DOHH2 (cell line): ENCODE measurements around the gene CPM.

Experiments
- H3F3A ChIP-seq: fragments of 200-600 bp; sonication (generic), shearing (Covaris generic); 2 replicates; pipeline ENCODE4 v1.6.0; 2016; ENCODE audit warnings: antibody characterized with exemption, mild to moderate bottlenecking; ENCODE audit not compliant: control insufficient read depth, insufficient read depth
- H3K27ac ChIP-seq: fragments of 200-600 bp; sonication (generic); 2 replicates; pipeline ENCODE4 v1.5.1; 2014; ENCODE audit warnings: low read depth, mild to moderate bottlenecking, low read length, moderate library complexity
- H3K27me3 ChIP-seq: fragments of 200-600 bp; sonication (generic); 2 replicates; pipeline ENCODE4 v1.6.1; 2014; ENCODE audit warnings: mild to moderate bottlenecking, low read length, mixed read lengths; ENCODE audit not compliant: control insufficient read depth
- H3K36me3 ChIP-seq: fragments of 200-600 bp; sonication (generic); 2 replicates; pipeline ENCODE4 v1.6.1; 2014; ENCODE audit warnings: mild to moderate bottlenecking, low read length, moderate library complexity, mixed read lengths; ENCODE audit not compliant: control insufficient read depth
- H3K4me1 ChIP-seq: fragments of 200-600 bp; sonication (generic); 2 replicates; pipeline ENCODE4 v1.6.1; 2014; ENCODE audit warnings: mild to moderate bottlenecking, low read length, mixed read lengths; ENCODE audit not compliant: control insufficient read depth
- H3K4me2 ChIP-seq: fragments of 200-600 bp; sonication (generic); 2 replicates; pipeline ENCODE4 v1.6.0; 2014; ENCODE audit warnings: mild to moderate bottlenecking, low read length, moderate library complexity
- H3K4me3 ChIP-seq: fragments of 200-600 bp; sonication (generic); 2 replicates; pipeline ENCODE4 v1.5.1; 2014; ENCODE audit warnings: mild to moderate bottlenecking, low read length, mixed read lengths
- H3K79me2 ChIP-seq: fragments of 200-600 bp; sonication (generic); 2 replicates; pipeline ENCODE4 v1.6.1; 2014; ENCODE audit warnings: mild to moderate bottlenecking, low read length, mixed read lengths; ENCODE audit not compliant: control insufficient read depth
- H3K9me2 ChIP-seq: fragments of 200-600 bp; sonication (generic); replicated peaks from 2 replicates; pipeline ENCODE4 v1.6.1; 2014; ENCODE audit warnings: mild to moderate bottlenecking, low read length, mixed read lengths; ENCODE audit not compliant: control insufficient read depth
- H3K9me3 ChIP-seq: fragments of 200-600 bp; sonication (generic); 2 replicates; pipeline ENCODE4 v1.6.1; 2014; ENCODE audit warnings: antibody characterized with exemption, low read length, mixed read lengths; ENCODE audit not compliant: control insufficient read depth, insufficient read depth
- H4K20me1 ChIP-seq: fragments of 200-600 bp; sonication (generic); 2 replicates; pipeline ENCODE4 v1.6.0; 2014; ENCODE audit warnings: low read depth, mild to moderate bottlenecking, antibody characterized with exemption, low read length, moderate library complexity; ENCODE audit not compliant: control insufficient read depth, insufficient read depth
- EZH2phosphoT487 ChIP-seq: fragments of 200-600 bp; sonication (generic); IDR thresholded peaks from 2 replicates; pipeline ENCODE4 v1.6.1; 2017; ENCODE audit warnings: borderline replicate concordance, mild to moderate bottlenecking, antibody characterized with exemption, low read length, moderate library complexity, mixed read lengths
- TF ChIP-seq, protein P1 (sequence below): fragments of 200-600 bp; sonication (generic); IDR thresholded peaks from one replicate; pipeline ENCODE4 v1.5.1; 2014; ENCODE audit warnings: antibody characterized with exemption, mild to moderate bottlenecking, low read depth, low read length; ENCODE audit not compliant: poor library complexity, severe bottlenecking

The CPM gene

GRCh38 chr12:68901551-68901950, 31.4 kb downstream of the CPM start:
- H3K4me1 ChIP-seq = peaks cover 98% of the 10 kb centered on the region
- peak overlapping the region; percentile 62 for H3K4me2 ChIP-seq
- H4K20me1 ChIP-seq = no peaks in the 10 kb centered on the region
- peaks cover 30% of the 10 kb centered on the region for H3F3A ChIP-seq
- H3K9me2 ChIP-seq = no peaks in the 10 kb centered on the region
- H3K4me3 ChIP-seq = peak overlapping the region; percentile 34
- TF ChIP-seq, protein P1, sequence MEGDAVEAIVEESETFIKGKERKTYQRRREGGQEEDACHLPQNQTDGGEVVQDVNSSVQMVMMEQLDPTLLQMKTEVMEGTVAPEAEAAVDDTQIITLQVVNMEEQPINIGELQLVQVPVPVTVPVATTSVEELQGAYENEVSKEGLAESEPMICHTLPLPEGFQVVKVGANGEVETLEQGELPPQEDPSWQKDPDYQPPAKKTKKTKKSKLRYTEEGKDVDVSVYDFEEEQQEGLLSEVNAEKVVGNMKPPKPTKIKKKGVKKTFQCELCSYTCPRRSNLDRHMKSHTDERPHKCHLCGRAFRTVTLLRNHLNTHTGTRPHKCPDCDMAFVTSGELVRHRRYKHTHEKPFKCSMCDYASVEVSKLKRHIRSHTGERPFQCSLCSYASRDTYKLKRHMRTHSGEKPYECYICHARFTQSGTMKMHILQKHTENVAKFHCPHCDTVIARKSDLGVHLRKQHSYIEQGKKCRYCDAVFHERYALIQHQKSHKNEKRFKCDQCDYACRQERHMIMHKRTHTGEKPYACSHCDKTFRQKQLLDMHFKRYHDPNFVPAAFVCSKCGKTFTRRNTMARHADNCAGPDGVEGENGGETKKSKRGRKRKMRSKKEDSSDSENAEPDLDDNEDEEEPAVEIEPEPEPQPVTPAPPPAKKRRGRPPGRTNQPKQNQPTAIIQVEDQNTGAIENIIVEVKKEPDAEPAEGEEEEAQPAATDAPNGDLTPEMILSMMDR = no peak
- TF ChIP-seq EZH2phosphoT487 = no peak
- no peaks in the 10 kb centered on the region for H3K9me3 ChIP-seq
- no peaks in the 10 kb centered on the region for H3K27me3 ChIP-seq
- H3K27ac ChIP-seq = peak overlapping the region; percentile 85
- peaks cover 17% of the 10 kb centered on the region for H3K36me3 ChIP-seq
- H3K79me2 ChIP-seq = peaks cover 82% of the 10 kb centered on the region

- no peaks in the 10 kb centered on the region for H4K20me1 ChIP-seq
- peaks cover 84% of the 10 kb centered on the region for H3K79me2 ChIP-seq
- H3K4me2 ChIP-seq = peak overlapping the region; percentile 62
- H3K36me3 ChIP-seq = peaks cover 21% of the 10 kb centered on the region
- peaks cover 29% of the 10 kb centered on the region for H3F3A ChIP-seq
- no peaks in the 10 kb centered on the region for H3K9me3 ChIP-seq
- H3K9me2 ChIP-seq = no peaks in the 10 kb centered on the region
- no peak for TF ChIP-seq EZH2phosphoT487
- TF ChIP-seq, protein P1 = no peak
- H3K27ac ChIP-seq = peak overlapping the region; percentile 85; the same call in 1 of the 2 replicates
- H3K27me3 ChIP-seq = no peaks in the 10 kb centered on the region
- H3K4me1 ChIP-seq = peaks cover 100% of the 10 kb centered on the region
- peak overlapping the region; percentile 34; the same call in 1 of the 2 replicates for H3K4me3 ChIP-seq
Observed at GRCh38 chr12:68901145-68901544, 31.8 kb downstream of the CPM start.

DNA sequence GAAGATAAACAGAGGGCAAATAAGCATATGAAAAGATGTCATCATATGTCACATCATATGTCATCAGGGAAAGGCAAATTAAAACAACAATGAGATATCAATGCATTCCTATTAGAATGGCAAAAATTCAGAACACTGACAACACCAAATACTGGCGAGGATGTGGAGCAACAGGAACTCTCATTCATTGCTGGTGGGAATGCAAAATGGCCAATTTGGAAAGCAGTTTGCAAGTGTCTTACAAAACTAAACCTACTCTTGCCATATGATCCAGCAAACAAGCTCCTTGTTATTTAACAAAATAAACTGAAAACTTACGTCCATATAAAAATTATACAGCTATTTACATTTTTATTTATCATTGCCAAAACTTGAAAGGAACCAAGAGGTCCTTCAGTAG, 32.7 kb downstream of the CPM start:
- Histone ChIP-seq H3K4me3 (no peak overlapping the region), H3K4me1 (peaks cover 100% of the 10 kb centered on the region), H3K9me3 (no peaks in the 10 kb centered on the region), H3F3A (peaks cover 21% of the 10 kb centered on the region), H3K9me2 (no peaks in the 10 kb centered on the region), H3K27ac (no peak overlapping the region), H3K36me3 (peaks cover 26% of the 10 kb centered on the region), H3K4me2 (no peak overlapping the region; the same call in 1 of the 2 replicates), H3K79me2 (peaks cover 82% of the 10 kb centered on the region), H4K20me1 (no peaks in the 10 kb centered on the region), H3K27me3 (no peaks in the 10 kb centered on the region)
- TF ChIP-seq EZH2phosphoT487 = no peak
- TF ChIP-seq, protein P1 = no peak
